ENCODE results near the gene KANK3. TPM values are rescaled to one million over a fixed set of nuclear protein-coding genes. Genes with fewer than 3 reads are reported as not detected.

Gene KANK3
- total and polyA plus RNA-seq, 10 of the 15 experiments (the other 5 are each of a cell fraction or from before 2014, with no cell fraction given), result 0.03 to 0.93 (median 0.22) TPM; not detected in 1

GRCh38 chr19:8329996-8330395, 13.1 kb downstream of the KANK3 start:
- H4K20me1 ChIP-seq (ENCODE audit: control insufficient read depth, insufficient read depth), result no peaks in the 10 kb centered on the region
- ChIA-PET POLR2A (no interaction called here), SMC1A (ENCODE audit: uncharacterized antibody, unreplicated experiment) (no interaction called here), CTCF (interaction anchor here (0.6 kb wide), 1 partner anchor 248 kb away, joined by 3 read pairs; no protein-coding TSS in a partner anchor), RAD21 (ENCODE audit: unreplicated experiment) (no interaction called here)
- BruUV-seq (replicated peaks), result no TSS peak
- intact Hi-C loops (cut with micrococcal nuclease; ENCODE audit: unreplicated experiment), result no loop called here
- H2AFZ ChIP-seq (ENCODE audit: control insufficient read depth, low read depth, low read length), result no peak overlapping the region
- in situ Hi-C loops (cut with MboI), result no loop called here
- no peaks in the 10 kb centered on the region for H3K36me3 ChIP-seq (ENCODE audit: control insufficient read depth in 2 of 2, insufficient read depth in 2 of 2, low read length in 1 of 2)
- no peak overlapping the region for H3K4me2 ChIP-seq (ENCODE audit: control insufficient read depth, insufficient read depth)
- no peaks in the 10 kb centered on the region for H3K79me2 ChIP-seq (ENCODE audit: control insufficient read depth, insufficient read depth, low read length)
- no peak for FAIRE-seq
- peaks cover 0 to 3% of the 10 kb centered on the region in 2 experiments; a peak in 3 of 4 replicates for H3K27me3 ChIP-seq (replicated peaks in 1 of 2; ENCODE audit: control insufficient read depth in 2 of 2, insufficient read depth in 2 of 2, low read length in 1 of 2)
- no peak overlapping the region for H3K9ac ChIP-seq (ENCODE audit: control insufficient read depth, insufficient read depth, low read length)
- TF ChIP-seq USF2 (IDR thresholded peaks at IDR 0.05; ENCODE audit: borderline replicate concordance, low read depth, low read length) (no peak), WRNIP1 (IDR thresholded peaks at IDR 0.05; ENCODE audit: borderline replicate concordance, low read depth, low read length) (no peak), BCLAF1 (IDR thresholded peaks at IDR 0.05) (no peak), SIN3A (IDR thresholded peaks at IDR 0.05; ENCODE audit: low read depth, low read length) (no peak), ZNF592 (IDR thresholded peaks at IDR 0.05) (no peak), KAT2A (conservative IDR thresholded peaks at IDR 0.05; ENCODE audit: control insufficient read depth, low read depth, low read length) (no peak), SMAD5 (IDR thresholded peaks at IDR 0.05; ENCODE audit: low read depth) (no peak), IRF5 (IDR thresholded peaks at IDR 0.05; ENCODE audit: borderline replicate concordance) (no peak), CBFB (IDR thresholded peaks at IDR 0.05; ENCODE audit: low read depth) (no peak)
- H3K4me1 ChIP-seq (ENCODE audit: control insufficient read depth, insufficient read depth, low read length), result no peaks in the 10 kb centered on the region
- no peak overlapping the region for H3K27ac ChIP-seq (ENCODE audit: control insufficient read depth, insufficient read depth)
- ATAC-seq, result no peak
- DNase-seq (ENCODE audit: low read depth, low spot score), result no peak
- H3K4me3 ChIP-seq, result no peak overlapping the region
- H3K9me3 ChIP-seq (replicated peaks; ENCODE audit: control insufficient read depth, insufficient read depth, low read length), result no peaks in the 10 kb centered on the region
- WGBS (ENCODE audit: insufficient coverage, insufficient replicate concordance, low lambda C conversion rate, missing lambda C conversion rate), result 14% methylated on average over 3 of the region's 3 CpGs

All from GM12878 (cell line).